ENCODE data around the gene DIO1.

The DIO1 gene

DNA sequence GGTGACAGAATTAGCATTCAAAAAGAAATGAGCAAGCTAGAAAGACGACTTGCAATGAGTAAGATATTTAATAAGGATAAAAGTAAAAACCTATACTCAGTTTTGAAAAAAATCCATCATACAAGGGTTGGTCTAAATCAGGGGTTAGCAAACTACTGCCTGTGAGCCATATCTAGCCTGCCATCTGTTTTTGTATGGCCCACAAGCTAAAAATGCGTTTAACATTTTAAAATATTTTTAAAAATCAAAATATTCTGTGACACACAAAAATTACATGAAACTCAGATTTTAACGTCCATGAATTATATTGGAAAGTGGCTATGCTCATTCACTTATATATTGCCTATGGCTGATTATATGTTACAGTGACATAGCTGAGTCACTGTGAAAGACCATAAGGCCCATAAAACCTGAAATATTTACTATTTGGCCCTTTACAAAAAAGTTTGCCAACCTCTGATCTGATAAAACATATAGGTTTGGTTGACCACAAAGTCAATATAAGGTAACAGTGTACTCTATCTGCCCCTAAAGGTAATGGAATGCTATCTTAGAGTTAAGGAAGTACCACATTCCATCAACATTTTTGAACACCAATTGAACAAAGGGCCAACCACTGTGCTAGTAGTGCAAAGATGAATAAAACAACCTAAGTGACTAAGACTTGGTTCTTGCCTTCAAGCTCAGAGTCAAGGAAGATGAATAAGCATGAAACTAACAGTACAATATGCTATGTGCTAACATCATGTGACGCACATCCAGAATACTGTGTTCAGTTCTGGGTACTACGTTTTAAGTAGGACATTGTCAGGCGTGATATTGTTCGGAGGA lies 48.4 kb downstream of the DIO1 start:
- DNase-seq (ENCODE audit: low read depth in 2 of 2), result no peak

DNA sequence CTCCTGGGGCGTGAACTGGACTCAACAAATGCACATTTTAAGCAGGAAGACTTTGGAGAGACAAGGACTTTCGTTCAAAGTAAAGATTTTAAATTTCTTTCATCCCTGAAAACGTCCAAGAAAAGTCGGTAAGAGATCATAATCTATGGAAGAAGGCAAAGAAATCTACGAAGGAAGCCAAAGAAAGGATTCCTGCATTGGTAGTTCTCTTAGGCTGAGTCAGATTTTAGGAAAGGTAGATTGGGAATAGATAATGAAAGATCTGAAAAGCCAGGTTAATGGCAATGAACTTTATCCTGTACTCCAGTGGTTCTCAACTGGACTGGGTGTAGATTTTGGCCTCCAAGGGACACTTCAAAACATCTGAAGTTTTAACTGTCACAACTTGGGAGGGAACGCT lies 49.1 kb downstream of the DIO1 start:
- no peak for DNase-seq (ENCODE audit: low read depth in 2 of 2)

DNA sequence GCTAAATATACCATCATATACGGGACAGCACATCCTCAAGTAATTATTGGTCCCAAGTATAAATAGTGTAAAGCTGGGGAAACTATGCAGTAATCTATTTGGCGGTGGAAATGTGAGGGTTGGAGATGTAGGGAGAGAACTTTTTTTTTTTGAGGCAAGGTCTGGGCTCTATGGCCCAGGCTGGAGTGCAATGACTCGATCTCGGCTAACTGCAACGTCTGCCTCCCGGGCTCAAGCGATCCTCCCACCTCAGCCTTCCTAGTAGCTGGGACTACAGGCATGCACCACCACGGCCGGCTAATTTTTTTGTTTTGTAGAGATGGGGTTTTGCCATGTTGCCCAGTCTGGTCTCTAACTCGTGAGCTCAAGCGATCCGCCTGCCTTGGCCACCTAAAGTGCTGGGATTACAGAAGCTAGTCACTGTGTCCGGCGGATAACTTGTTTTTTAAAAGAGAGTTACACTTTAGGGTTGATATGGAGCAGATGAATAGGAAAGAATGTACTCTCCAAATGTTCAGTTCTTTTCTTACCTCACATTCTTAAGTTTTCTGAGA lies 49.6 kb downstream of the DIO1 start:
- no peak for DNase-seq (ENCODE audit: low read depth in 2 of 2)

DNA sequence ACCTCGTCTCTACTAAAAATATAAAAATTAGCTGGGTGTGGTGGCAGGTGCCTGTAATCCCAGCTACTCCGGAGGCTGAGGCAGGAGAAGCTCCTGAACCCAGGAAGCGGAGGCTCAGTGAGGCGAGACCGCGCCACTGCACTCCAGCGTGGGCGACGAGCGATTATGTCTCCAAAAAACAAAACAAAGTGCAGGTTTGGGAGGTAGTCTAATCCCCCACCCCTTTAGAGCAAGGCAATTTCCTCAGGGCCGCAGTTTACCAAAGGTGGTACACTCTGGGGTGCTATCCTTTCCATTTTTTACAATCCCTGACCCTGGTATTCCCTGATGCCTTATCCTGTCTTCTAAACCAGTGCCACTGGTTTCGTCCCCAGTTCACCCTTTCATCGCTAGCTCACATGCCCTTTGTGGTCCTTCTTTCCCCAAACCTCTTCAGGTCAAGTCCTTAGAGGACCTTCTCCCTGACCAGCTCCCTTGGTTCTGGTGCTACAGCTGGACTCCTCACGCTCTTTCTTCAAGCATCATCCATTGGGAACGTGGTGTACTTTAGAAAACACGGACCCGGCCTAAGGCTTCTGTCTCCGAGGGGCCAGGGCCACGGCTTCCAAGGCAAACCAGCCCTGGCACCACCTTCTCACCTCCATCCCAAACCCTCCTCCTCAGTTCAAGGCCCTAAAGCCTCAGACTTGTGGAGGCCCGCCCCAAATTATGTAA lies 50.6 kb downstream of the DIO1 start:
- no peak for DNase-seq (ENCODE audit: low read depth in 2 of 2)

DNA sequence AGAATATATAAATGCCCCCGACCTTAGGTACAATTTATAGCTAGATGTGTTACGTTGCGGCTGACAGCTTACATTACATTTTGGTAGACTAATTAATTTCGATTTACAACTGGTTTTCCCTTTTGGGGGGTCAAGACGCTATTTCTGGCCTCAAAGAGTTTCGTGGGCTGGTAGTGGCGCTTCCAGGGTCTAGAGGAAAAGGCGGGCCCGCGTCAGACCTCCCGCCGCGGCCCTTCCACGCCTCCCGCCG lies 51.1 kb downstream of the DIO1 start:
- DNase-seq (ENCODE audit: low read depth in 2 of 2), result no peak

DNA sequence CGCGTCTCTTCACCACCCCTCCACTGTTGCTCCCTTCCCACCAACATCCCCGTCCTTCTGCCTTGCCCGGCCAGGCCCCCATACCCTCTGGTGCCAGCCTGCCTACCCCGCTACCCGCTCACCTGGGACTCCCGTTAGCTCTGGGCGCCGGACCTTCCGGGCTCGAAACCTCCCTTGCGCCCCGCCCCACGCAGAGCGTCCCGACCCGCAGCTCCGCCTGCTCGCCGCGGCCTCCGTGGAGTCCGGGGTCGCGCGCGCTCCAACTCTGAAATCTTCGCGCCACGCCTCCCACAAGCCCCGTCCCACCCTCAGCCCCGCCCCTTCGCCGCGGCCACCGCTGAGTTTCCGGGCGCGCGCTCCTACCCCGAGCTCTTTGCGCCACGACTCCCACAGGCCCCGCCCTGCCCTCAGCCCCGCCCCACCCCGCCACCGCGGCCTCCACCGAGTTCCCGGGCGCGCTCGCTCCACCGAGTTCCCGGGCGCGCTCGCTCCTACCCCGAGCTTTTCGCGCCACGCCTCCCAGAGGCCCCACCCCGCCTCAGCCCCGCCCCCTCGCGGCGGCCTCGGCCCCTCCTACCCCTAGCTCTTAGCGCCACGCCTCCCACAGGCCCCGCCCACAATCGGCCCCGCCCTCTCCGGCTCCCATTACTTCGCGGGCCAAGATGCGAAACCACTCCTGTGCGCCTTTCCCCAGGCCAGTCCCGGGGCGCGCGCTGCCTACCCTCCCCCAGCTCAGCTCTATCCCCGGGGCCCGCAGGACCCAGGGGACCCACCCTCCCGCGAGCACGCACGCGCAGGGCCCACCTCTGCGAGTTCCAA lies 51.7 kb downstream of the DIO1 start, which contains the start of gene IFT25:
Gene IFT25, minus strand, starts transcription at position 267 of the 819 bp plus-strand sequence. CDS start 5,617 bp downstream, outside the sequence.
- peak; percentile 97 to 100 for DNase-seq (ENCODE audit: low read depth in 2 of 2)

DNA sequence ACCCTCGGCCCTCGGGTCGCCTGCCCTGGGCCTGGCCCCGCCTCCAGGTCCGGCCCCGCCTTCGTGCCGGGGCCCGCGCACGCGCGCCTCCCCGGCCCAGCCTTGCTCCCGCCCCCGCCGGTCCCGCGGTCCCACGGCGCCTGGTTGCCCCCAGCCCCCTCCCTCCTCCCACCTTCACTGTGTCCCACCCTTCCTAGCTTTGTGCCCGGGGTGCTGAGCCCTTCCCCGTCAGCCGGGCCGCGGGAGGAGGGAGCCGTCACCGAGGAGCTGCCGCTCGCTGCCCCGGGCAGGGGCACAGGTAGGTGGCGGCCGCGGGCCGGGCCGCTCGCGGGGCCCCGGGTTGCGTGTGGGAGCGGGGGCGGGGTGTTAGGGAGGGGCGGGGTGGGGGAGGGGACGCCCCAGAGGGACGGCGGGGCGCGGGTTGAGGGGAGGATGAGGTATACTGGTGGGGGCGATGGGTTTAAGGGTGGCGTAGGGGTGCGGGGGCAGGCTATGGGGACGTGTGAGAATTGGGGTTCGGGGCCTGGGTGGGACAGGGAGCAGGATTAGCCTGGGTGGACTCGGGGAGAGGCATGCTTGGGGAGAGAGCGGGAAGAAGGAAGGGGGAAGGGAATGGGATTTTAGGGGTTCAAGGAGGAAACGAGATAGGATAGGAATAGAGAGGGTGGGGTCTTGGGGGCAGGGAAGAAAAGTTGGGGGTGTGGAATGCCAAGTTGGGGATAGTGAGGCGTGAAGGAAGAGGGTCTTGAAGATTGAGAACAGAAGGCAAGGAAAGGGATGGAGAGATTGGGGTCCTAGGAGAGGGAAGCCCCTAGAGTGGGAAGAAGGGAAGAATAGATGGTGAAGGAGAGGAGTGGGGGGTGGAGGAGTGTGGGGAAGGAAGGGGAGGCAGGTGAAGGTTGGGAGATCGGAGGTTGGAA lies 52.5 kb downstream of the DIO1 start, which contains the start of gene LRRC42:
Gene LRRC42, plus strand, starts transcription at position 99 of the 920 bp plus-strand sequence. CDS start 5,650 bp downstream, outside the sequence.
- peak in 1 of 2 donors; percentile 47 for DNase-seq (ENCODE audit: low read depth in 2 of 2)

DNA sequence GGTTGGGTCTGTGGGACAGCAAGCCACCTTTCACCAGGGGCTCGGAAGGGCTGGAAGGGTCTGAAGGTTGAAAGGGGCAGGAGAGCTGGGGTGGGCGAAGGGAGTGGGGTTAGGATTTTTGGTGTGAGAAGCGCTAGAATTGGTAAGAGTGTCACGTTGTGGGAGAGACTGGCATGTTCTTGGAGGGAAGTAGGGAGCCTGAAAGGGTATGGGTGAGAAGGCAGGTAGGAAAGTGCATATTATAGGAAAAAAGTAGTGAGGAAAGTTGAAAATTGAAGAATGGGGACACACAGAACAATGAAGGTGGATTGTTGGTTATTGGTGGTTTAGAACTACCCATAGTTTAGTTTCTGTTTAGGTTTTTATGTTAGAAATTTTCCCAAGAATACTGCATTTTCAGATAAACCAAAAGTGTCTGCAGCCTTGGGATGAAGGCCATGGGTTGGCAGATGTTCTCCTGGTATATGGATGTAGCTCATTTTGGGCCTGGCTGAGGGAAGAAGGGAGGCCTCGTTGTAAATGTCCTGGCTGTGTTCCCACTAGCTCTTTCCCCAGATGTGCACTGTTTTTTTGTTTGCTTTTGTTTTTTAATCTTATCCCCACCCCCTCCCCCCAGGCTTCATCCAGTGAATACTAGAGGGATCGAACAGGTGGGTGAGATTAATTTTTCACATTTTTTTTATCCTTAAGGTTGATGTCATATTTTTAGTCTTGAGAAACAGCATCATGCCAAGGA lies 53.4 kb downstream of the DIO1 start:
- DNase-seq (ENCODE audit: low read depth in 2 of 2), result no peak

DNA sequence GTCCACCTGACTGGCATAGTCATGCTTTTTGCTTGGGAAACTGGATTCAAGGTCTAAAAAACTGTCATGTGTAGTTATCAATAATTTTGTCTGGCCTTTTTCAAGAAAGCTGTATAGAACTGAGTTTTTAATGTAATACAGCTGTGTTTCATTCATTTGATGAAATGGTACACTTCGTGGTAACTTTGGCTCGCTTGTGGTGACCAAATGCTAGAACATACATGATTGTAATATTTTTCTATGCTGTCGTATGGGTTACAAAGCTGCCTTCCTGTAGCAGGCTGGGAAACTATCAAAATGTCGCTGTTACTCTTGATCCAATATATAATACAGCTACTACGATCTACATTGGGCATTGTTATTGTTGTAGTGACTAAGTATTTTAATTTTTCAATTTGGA lies 54.3 kb downstream of the DIO1 start:
- no peak for DNase-seq (ENCODE audit: low read depth in 2 of 2)

DNA sequence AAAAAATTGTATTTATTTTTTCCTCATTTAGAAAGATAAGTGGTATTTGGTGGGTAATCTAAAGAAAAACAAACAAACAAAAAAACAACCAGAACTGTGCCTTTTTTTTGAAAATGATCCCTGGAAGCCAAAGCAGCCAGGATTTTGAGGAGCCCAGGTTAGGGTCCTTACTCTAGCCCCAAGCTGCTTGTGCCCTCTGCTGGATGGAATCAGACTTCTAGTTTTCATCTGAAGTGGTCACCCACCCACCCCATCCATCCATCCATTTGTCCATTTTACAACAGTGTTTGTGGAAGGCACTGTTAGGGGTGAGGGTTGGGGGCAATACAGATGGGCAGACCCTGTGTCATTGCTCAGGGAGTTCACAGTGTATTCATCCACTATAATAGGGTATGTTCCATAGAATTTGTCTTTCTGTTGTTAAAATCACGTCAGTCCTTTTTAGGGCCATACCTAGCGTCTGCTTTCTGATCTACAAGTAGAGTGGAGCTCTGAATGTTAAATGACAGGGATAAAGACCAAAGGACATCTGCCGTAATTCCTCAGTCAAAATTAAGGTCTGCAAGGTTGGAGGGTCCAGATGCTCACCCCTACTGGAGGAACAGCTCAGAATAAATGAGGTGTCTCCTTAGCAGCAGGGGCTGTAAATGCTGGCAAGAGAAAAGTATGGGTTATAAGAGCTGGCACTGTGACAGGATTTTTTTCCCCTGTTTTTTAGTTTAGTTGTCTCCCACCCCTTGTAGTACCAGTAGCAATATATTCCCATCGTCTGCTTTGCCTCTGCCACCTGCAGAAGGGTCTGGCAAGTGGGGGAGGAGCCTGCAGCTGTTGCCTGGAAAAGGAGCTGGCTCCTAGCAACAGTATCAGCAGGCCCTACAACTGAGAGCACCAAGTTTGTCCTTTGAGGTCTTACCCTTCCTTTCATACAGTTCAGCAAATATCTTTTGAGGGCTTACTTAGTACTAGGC lies 55.3 kb downstream of the DIO1 start:
- DNase-seq (ENCODE audit: low read depth in 2 of 2), result no peak

DNA sequence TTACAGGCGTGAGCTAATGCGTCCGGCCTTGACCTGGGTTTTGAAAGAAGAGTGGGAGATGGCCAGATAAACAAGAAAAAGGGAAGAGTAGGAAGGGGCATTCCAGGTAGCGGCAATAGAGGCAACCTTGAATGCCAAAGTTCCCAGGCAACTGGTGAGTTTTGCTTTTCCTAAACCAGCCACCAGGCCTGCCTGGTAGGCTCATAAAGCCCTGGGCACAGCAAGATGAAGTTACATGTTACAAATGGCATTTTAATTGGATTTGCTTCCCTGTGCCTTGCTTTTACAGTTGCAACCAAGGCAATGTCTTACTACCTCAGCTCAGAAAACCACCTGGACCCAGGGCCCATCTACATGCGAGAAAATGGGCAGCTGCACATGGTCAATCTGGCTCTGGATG lies 57.7 kb downstream of the DIO1 start:
- no peak for DNase-seq (ENCODE audit: low read depth in 2 of 2)

DNA sequence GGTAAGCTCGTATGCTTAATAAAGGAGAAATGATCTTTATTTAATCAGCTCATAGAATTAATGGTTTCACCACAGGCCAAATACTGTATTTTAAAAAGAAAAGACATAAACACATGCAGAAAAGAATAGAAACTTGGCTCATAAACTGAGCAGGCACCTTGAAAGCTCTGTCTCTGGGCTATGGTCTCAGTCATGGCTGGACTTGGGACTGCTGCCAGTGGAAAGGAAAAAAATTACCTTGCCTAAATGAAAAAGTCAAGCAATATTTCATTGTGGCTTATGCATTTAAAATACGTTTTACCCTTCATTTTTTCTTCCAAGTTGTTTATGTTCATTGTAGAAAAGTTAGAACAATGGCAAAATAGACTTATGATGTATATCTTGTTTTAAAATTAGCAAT lies 60.1 kb downstream of the DIO1 start:
- no peak for DNase-seq (ENCODE audit: low read depth in 2 of 2)

DNA sequence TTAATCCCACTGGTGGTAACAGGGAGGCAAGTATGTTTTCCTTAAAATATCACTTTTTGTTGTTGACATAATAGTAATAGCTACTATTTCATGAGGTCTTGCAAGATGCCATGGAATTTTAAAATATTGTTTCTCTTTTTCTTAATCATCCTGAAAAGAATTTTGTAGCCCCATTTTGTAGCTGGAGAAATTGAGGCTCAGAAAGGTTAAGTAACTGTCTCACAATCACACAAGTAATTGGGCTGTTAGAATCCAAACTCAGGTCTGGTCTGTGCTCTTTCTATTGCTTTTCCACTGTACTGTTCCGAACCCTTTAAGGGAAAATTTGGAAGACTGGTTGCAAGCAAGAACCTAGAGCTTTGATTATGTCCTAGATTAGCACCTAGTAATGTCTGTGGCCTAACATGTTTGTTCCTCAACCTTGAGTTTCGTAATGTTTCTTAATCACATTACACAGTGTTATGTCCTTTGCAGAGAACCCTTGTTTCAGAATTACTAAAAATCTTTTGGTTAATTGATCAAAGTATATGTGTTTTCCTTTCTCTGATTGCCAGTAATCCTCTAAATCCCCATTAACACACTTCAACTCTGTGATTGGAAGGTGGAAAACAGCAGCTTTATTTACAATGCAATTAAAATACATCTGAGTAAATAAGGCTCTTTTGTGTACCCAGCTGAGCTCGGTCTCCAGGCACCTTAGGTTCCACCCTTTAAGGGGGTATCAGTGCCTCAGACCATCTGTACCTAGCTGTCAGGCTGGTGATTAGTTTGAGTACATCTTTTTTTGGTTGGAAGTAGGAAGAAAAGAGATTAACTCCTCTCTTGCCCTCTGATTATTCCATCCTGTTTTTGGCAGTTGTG lies 62.6 kb downstream of the DIO1 start:
- no peak for DNase-seq (ENCODE audit: low read depth in 2 of 2)

DNA sequence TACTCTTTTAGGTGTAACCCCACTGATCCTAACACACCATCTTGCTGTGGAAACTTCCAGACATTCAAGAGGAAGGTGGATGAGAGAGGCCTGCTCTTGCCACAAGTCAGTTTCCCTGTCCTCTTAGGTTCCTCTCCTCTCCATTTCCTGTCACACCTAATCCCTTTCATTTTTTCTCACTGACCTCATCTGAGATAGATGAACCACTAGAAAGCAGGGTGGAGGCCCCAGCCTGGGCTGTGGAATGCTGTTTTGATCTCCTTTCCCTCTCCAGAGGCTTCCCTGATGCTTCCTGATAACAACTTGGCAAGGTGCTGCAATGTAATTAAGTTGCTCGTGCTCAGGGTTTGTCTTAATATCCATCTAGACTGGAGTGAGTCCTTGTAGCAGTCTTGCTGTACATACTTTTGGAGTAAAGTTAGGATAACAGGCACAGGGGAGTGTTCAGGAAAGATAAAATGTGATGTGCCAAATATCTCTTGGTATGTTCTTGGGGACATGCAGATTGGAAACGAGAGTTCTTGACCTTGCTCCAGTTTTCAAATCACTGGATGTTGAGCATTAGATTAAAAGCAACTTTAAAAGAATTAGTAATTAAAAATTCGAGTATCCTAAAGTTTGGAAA lies 63.3 kb downstream of the DIO1 start:
- DNase-seq (ENCODE audit: low read depth in 2 of 2), result no peak

DNA sequence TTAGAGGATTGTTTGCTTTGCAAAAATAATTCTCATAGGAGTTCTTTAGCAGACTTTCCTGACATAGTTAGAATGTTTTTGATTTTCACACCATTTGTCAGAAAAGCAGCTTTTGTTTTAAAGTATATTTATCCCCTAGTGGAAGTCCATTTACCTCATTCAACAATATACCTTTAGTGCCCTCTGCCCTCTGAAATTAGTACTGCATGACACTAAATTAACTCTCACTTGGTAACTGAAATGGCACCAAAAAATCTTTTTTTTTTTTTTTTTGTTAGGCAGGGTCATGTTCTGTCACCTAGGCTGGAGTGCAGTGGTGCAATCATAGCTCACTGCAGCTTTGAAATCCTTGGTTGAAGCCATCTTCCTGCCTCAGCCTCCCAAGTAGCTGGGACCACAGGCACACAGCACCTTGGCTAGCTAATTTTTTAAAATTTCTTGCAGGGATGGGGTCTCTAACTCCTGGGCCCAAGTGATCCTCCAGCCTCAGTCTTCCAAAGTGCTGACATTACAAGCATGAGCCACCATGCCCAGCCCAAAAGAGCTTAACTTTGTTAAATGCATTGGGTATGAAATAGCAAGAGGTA lies 65.8 kb downstream of the DIO1 start:
- DNase-seq (ENCODE audit: low read depth in 2 of 2), result no peak
